Calu3 (cell line): Measurements from ENCODE around the gene PLCG2. TPM values are rescaled to one million over a fixed set of nuclear protein-coding genes. Genes with fewer than 3 reads are reported as not detected.

Experiments
- BruUV-seq: library from RNA; stranded (reverse); fragments of 400-500 nt; replicated peaks from 2 replicates; lab custom pipeline; 2021; lab: Mats Ljungman, UMichigan
- CTCF ChIA-PET: fragments of 300-600 bp; sonication (Branson Sonifier 250); formaldehyde crosslinking; loops from one replicate; lab custom pipeline; 2022; ENCODE audit warnings: antibody characterized with exemption; lab: Charles Lee
- DNase-seq: peaks from one replicate; pipeline ENCODE4 v3.0.0; 2022
- H3K27ac Mint-ChIP-seq: one replicate; pipeline ENCODE4 v1.8.0; 2022; ENCODE audit warnings: mixed read lengths; ENCODE audit not compliant: unreplicated experiment
- H3K27me3 Mint-ChIP-seq: one replicate; pipeline ENCODE4 v1.8.0; 2022; ENCODE audit warnings: mixed read lengths; ENCODE audit not compliant: unreplicated experiment
- H3K36me3 Mint-ChIP-seq: one replicate; pipeline ENCODE4 v1.8.0; 2022; ENCODE audit warnings: mild to moderate bottlenecking, moderate library complexity, mixed read lengths; ENCODE audit not compliant: insufficient read depth, unreplicated experiment
- H3K4me1 Mint-ChIP-seq: one replicate; pipeline ENCODE4 v1.8.0; 2022; ENCODE audit warnings: mild to moderate bottlenecking, low read depth, mixed read lengths; ENCODE audit not compliant: unreplicated experiment
- H3K4me3 Mint-ChIP-seq: one replicate; pipeline ENCODE4 v1.8.0; 2022; ENCODE audit warnings: mild to moderate bottlenecking, low read depth, moderate library complexity, mixed read lengths; ENCODE audit not compliant: unreplicated experiment
- H3K9me3 Mint-ChIP-seq: one replicate; pipeline ENCODE4 v1.8.0; 2022; ENCODE audit warnings: low read depth, mixed read lengths; ENCODE audit not compliant: unreplicated experiment
- intact Hi-C: fragments of 100-400 bp; cut with micrococcal nuclease; formaldehyde crosslinking; loops from one replicate; pipeline ENCODE4 v1.10.0; 2022; ENCODE audit not compliant: unreplicated experiment
- total RNA-seq: library from RNA; stranded (reverse); gene quantifications from 2 replicates; pipeline ENCODE4 v1.2.3, GENCODE V29; 2022
- TF ChIP-seq, protein P1 (sequence below): fragments of 200-600 bp; IDR thresholded peaks from one replicate; pipeline ENCODE4 v1.8.0; 2022; ENCODE audit warnings: antibody characterized with exemption; ENCODE audit not compliant: unreplicated experiment

PLCG2 gene
- total RNA-seq, 1 experiment from 2014 or later, result 3.4 TPM

DNA sequence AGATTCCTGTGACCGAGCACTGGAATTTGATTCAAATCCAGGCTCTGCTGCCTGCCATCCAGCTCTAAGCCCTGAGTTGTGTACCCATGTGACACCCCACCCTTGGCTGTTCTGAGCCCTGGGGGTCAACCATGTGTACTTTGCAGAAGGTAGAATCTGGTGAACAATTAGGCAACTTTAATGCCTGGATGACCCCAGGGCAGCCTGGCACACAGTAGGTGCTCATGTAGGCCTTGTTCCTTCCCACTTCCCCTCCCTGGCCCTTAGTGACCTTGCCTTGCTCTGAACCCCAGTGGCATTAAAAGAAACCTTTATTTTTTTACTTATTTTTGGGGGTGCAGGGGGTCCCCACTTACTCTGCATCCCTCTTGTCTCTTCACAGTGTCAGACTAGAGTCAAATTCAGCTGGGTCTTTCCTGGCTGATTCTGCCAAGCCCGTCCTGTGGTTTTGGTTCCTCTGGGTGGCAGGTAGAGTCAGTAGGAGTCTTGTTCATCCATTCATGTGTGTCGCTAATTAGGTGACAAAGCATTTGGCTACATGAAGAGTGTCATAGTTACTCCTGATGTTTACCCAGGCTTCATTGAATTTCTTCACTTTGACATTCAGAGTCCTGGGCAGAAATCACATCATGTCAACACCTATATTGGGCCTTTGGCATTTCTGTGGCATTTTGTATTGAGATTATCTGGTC is 89.1 kb downstream of the PLCG2 start:
- intact Hi-C loops, result no loop called here
- no peak overlapping the region for H3K4me3 Mint-ChIP-seq
- TF ChIP-seq, protein P1, sequence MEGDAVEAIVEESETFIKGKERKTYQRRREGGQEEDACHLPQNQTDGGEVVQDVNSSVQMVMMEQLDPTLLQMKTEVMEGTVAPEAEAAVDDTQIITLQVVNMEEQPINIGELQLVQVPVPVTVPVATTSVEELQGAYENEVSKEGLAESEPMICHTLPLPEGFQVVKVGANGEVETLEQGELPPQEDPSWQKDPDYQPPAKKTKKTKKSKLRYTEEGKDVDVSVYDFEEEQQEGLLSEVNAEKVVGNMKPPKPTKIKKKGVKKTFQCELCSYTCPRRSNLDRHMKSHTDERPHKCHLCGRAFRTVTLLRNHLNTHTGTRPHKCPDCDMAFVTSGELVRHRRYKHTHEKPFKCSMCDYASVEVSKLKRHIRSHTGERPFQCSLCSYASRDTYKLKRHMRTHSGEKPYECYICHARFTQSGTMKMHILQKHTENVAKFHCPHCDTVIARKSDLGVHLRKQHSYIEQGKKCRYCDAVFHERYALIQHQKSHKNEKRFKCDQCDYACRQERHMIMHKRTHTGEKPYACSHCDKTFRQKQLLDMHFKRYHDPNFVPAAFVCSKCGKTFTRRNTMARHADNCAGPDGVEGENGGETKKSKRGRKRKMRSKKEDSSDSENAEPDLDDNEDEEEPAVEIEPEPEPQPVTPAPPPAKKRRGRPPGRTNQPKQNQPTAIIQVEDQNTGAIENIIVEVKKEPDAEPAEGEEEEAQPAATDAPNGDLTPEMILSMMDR, result no peak
- H3K27ac Mint-ChIP-seq, result no peak overlapping the region
- peaks cover 67% of the 10 kb centered on the region for H3K27me3 Mint-ChIP-seq
- no peaks in the 10 kb centered on the region for H3K9me3 Mint-ChIP-seq
- H3K4me1 Mint-ChIP-seq, result peaks cover 13% of the 10 kb centered on the region
- DNase-seq, result no peak
- no TSS peak for BruUV-seq
- no peaks in the 10 kb centered on the region for H3K36me3 Mint-ChIP-seq
- CTCF ChIA-PET, result no interaction called here

DNA sequence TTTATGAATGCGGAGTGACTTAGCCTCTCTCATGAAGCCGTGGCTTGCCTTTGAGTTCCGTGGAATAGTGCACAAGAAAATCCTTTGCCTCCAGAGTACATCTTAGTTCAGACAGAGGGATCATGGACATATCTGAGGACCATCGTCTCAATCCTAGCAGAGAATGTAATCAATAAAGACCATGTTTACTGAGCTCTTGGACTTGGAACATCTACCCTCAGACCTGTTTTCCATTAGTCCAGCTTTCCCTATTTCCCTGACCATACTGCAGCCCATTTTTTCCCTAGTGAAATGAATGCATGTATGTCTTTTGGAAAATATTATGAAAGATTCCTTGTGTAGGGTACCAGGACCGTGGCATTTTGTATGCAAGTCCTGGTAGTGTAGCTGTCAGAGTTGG is 90.2 kb downstream of the PLCG2 start:
- peaks cover 13% of the 10 kb centered on the region for H3K4me1 Mint-ChIP-seq
- CTCF ChIA-PET, result no interaction called here
- H3K9me3 Mint-ChIP-seq, result no peaks in the 10 kb centered on the region
- DNase-seq, result no peak
- intact Hi-C loops, result no loop called here
- no TSS peak for BruUV-seq
- TF ChIP-seq, protein P1, result no peak
- H3K27me3 Mint-ChIP-seq, result peaks cover 55% of the 10 kb centered on the region
- H3K4me3 Mint-ChIP-seq, result no peak overlapping the region
- H3K36me3 Mint-ChIP-seq, result no peaks in the 10 kb centered on the region
- H3K27ac Mint-ChIP-seq, result no peak overlapping the region

DNA sequence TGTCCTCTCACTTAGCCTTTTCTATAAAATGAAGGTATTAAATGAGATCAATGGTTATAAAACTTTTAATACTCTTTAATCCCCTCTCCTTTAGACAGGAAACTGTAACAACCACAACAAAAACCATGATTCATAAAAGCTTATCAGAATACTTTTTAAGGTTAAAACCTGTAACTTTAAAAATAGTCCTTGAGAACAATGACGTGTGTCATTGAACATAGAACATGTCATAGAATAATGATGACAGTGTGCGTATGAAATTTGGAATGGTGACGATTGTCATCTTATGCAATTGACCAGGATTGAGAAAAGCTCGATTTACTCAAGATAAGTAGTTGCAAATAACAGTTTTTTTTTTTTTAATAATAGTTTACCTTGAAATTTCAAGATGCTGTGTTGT is 94.1 kb downstream of the PLCG2 start:
- Mint-ChIP-seq H3K4me1 (no peaks in the 10 kb centered on the region), H3K9me3 (no peaks in the 10 kb centered on the region), H3K4me3 (no peak overlapping the region), H3K36me3 (no peaks in the 10 kb centered on the region), H3K27me3 (peaks cover 49% of the 10 kb centered on the region), H3K27ac (no peak overlapping the region)
- no peak for DNase-seq
- CTCF ChIA-PET, result interaction anchor here (0.7 to 1.9 kb wide), 9 partner anchors 9 to 735 kb away, joined by 3 to 5 read pairs (median 3); no protein-coding TSS in a partner anchor
- TF ChIP-seq, protein P1, result no peak
- intact Hi-C loops, result loop anchor here (5.0 kb wide), 2 partner anchors 86 to 106 kb away; no protein-coding TSS in a partner anchor
- BruUV-seq, result no TSS peak

DNA sequence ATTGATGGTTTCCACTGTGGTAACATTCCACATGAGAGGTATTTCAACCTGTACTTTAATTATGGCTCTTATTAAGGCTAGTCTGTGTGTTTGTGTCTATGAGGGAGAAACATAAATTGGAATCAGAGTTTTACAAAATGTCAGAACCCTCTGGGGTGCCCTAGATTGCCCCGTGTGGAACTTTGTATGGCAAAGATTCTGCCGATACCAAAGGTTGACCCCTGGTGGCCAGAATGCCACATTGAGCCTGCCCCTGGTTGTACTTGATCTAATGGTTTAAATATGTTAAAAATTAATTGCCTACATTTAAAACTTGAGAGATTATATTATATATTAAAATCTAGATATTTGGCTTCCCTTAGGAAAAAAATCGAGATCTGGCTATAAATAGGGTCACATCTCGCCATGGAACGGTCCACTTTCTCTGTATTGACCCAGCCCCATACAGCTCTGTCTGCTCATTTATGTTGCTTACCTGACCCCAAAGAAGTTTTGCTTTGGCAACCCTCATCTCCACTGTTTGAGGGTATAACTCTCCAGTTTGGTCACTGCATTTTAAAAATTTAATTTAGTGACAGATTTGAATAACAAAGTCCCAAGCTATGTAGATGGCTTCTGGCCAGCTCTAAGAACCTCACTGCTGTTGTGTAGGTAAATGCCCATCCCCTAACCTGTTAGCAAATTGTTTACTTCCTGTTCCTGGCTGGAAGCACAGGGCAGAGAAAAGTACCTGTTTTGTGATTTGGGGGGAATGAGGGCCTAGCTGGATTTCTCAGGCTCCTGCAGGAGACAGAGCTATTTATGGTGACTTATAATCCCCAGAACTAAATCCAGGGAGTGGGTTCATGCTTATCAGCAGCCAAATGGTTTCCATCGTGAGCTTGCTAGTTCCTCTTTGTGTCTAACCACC is 95.0 kb downstream of the PLCG2 start:
- peak; percentile 83 for DNase-seq
- CTCF ChIA-PET, result interaction anchor here (0.6 to 1.9 kb wide), 9 partner anchors 8 to 734 kb away, joined by 3 to 5 read pairs (median 3); no protein-coding TSS in a partner anchor
- intact Hi-C loops, result loop anchor here (5.0 kb wide), 2 partner anchors 87 to 107 kb away; no protein-coding TSS in a partner anchor

More for the DNA sequence above, 95.0 kb downstream of the PLCG2 start:
- Mint-ChIP-seq H3K4me3 (no peak overlapping the region), H3K36me3 (no peaks in the 10 kb centered on the region), H3K27me3 (peaks cover 52% of the 10 kb centered on the region), H3K4me1 (no peaks in the 10 kb centered on the region), H3K9me3 (no peaks in the 10 kb centered on the region), H3K27ac (no peak overlapping the region)
- no TSS peak for BruUV-seq
- TF ChIP-seq, protein P1, result peak; percentile 89
